HepG2 (cell line): ENCODE results near the gene TRAP1.

Experiments used
- ARNTL ChIP-seq: sonication (generic); formaldehyde crosslinking; IDR thresholded peaks from 2 replicates; pipeline ENCODE4 v1.4.0; 2020; ENCODE audit warnings: mild to moderate bottlenecking, missing genetic modification reagents
- CTCF ChIP-seq: sonication (generic); formaldehyde crosslinking; IDR thresholded peaks from 2 replicates; pipeline ENCODE4 v1.5.0; 2020; ENCODE audit warnings: mild to moderate bottlenecking, missing genetic modification reagents, moderate library complexity
- EZH2 ChIP-seq: conservative IDR thresholded peaks from 2 replicates; pipeline ENCODE4 v1.6.1; 2012; ENCODE audit warnings: mild to moderate bottlenecking, low read depth, low read length, moderate library complexity
- HCFC1 ChIP-seq: fragments of 150-350 bp; IDR thresholded peaks from 2 replicates; pipeline ENCODE4 v1.6.1; 2014; ENCODE audit warnings: low read depth, low read length
- KAT8 ChIP-seq: IDR thresholded peaks from 2 replicates; pipeline ENCODE4 v1.6.1; 2016; ENCODE audit warnings: missing genetic modification reagents, missing compliant biosample characterization
- NR3C1 ChIP-seq: sonication (generic); formaldehyde crosslinking; IDR thresholded peaks from 2 replicates; pipeline ENCODE4 v1.4.0; 2020; ENCODE audit warnings: missing genetic modification reagents
- SALL1 ChIP-seq: sonication (generic); formaldehyde crosslinking; IDR thresholded peaks from 2 replicates; pipeline ENCODE4 v1.8.0; 2022; ENCODE audit warnings: mild to moderate bottlenecking, missing genetic modification reagents
- TIGD3 ChIP-seq: sonication (generic); formaldehyde crosslinking; IDR thresholded peaks from 2 replicates; pipeline ENCODE4 v1.5.1; 2020; ENCODE audit warnings: mild to moderate bottlenecking, missing genetic modification reagents, borderline replicate concordance
- ZBTB21 ChIP-seq: sonication (generic); formaldehyde crosslinking; IDR thresholded peaks from 2 replicates; pipeline ENCODE4 v1.4.0; 2020; ENCODE audit warnings: missing genetic modification reagents
- ZBTB33 ChIP-seq: sonication (generic); formaldehyde crosslinking; IDR thresholded peaks from 2 replicates; pipeline ENCODE4 v1.4.0; 2020; ENCODE audit warnings: missing genetic modification reagents
- ZFP1 ChIP-seq: IDR thresholded peaks from 2 replicates; pipeline ENCODE4 v1.6.1; 2016
- ZIK1 ChIP-seq: sonication (generic); formaldehyde crosslinking; IDR thresholded peaks from 2 replicates; pipeline ENCODE4 v1.5.0; 2020; ENCODE audit warnings: mild to moderate bottlenecking, low read depth, missing genetic modification reagents, borderline replicate concordance
- ZKSCAN1 ChIP-seq: fragments of 150-350 bp; IDR thresholded peaks from 2 replicates; pipeline ENCODE4 v1.6.1; 2014; ENCODE audit warnings: low read length
- ZNF558 ChIP-seq: sonication (generic); formaldehyde crosslinking; IDR thresholded peaks from 2 replicates; pipeline ENCODE4 v1.9.0; 2022; ENCODE audit warnings: mild to moderate bottlenecking, missing genetic modification reagents, borderline replicate concordance

- TF ChIP-seq ZBTB21 (no peak), SALL1 (CRISPR knock-in tag) (no peak), CTCF (CRISPR knock-in tag) (no peak), ZKSCAN1 (no peak), HCFC1 (no peak), ZFP1 (no peak), TIGD3 (no peak), ZBTB33 (CRISPR knock-in tag) (no peak), ZNF558 (CRISPR knock-in tag) (no peak), ARNTL (CRISPR knock-in tag) (no peak), NR3C1 (no peak), ZIK1 (no peak), EZH2 (no peak), KAT8 (no peak)
Measured at GRCh38 chr16:3728424-3729160, 11.3 kb upstream of the TRAP1 start.
